ENCODE measurements around the gene WDR70. TPM values are rescaled to one million over a fixed set of nuclear protein-coding genes. Genes with fewer than 3 reads are reported as not detected.
"Not testable (repeated sequence)": the region's sequence is repeated elsewhere in the genome, so short reads cannot be mapped to it uniquely, and the experiment has no call there.

The WDR70 gene
- total RNA-seq, 1 donor from 2014 or later: 46.3 TPM

DNA sequence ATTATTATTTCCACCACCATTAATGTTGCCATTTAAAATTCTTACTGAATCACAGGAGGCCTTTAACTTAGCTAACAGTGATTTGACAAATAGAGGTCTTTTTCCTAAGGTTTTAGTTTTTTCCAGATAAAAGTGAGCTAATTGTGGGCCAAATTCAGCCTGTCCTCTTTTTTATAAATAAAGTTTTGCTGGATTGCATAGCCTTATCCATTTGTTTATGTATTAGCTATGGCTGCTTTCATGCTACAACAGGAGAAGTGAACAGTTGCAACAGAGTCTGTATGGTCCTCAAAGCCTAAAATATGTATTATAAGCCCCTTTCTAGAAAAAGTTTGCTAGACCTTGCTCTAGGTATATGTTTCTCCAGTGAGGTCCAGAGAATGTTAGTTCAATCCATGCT is 288.3 kb downstream of the WDR70 start:
- peaks cover 11% of the 10 kb centered on the region for H3K4me1 Mint-ChIP-seq (ENCODE audit: low read depth)
- no peak overlapping the region for H3K27ac Mint-ChIP-seq
- no peaks in the 10 kb centered on the region for H3K36me3 Mint-ChIP-seq (ENCODE audit: low read depth)
- intact Hi-C loops (cut with micrococcal nuclease): no loop called here
- DNase-seq (ENCODE audit: low spot score): no peak
- no peaks in the 10 kb centered on the region for H3K9me3 Mint-ChIP-seq
- H3K27me3 Mint-ChIP-seq (ENCODE audit: insufficient read depth): no peaks in the 10 kb centered on the region
- H3K4me3 Mint-ChIP-seq: no peak overlapping the region

DNA sequence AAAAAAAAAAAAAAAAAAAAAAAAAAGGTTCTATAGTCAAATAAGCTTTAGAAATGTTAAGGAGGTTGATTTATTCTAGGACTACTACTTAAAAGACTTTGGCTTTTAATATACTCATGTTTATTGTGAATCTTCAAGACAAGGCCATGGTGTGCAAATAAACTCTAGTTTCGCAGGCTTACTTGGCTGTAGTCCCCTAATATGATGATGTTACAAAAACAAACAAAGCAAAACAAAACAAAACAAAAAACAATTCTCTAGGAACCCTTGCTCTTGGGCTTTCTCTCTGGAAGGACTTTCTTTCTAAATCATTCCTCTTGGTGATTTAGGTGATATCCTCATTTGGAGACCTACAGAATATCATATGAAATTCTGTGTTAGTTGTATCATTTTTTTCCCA is 288.7 kb downstream of the WDR70 start:
- Mint-ChIP-seq H3K4me1 (ENCODE audit: low read depth) (peaks cover 15% of the 10 kb centered on the region), H3K4me3 (no peak overlapping the region), H3K27me3 (ENCODE audit: insufficient read depth) (no peaks in the 10 kb centered on the region), H3K27ac (no peak overlapping the region), H3K9me3 (no peaks in the 10 kb centered on the region), H3K36me3 (ENCODE audit: low read depth) (no peaks in the 10 kb centered on the region)
- intact Hi-C loops (cut with micrococcal nuclease): no loop called here
- no peak for DNase-seq (ENCODE audit: low spot score)

DNA sequence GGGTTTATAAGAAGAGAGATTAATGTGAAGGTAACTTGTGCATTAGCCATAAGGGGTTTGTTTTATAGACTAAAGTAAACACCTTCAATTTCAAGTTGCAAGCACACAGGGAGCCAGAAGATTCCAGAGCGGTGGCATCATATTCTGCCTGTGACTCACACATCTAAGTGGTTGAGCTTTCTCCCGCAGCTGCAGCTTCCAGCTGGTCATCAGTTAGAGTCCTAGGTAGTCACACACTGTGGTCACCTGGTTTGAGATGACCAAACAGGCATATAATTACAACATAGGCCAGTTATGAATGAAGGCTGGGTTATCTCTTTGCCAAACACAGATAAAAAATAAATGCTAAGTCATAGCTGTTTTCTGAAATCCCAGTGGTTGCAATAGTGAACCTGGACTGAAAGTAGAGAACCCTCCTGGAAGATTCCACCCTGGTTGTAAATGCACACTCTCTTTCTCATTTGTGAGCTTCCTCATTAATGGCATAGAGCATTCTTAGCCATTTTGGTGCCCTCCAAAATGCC is 289.5 kb downstream of the WDR70 start:
- DNase-seq (ENCODE audit: low spot score): no peak
- Mint-ChIP-seq H3K9me3 (no peaks in the 10 kb centered on the region), H3K4me3 (no peak overlapping the region), H3K27me3 (ENCODE audit: insufficient read depth) (no peaks in the 10 kb centered on the region), H3K36me3 (ENCODE audit: low read depth) (no peaks in the 10 kb centered on the region), H3K4me1 (ENCODE audit: low read depth) (peaks cover 18% of the 10 kb centered on the region), H3K27ac (no peak overlapping the region)
- intact Hi-C loops (cut with micrococcal nuclease): no loop called here

GRCh38 chr5:37672118-37672588 is 293.0 kb downstream of the WDR70 start:
- H3K27ac Mint-ChIP-seq; H3K36me3 Mint-ChIP-seq (ENCODE audit: low read depth); H3K27me3 Mint-ChIP-seq (ENCODE audit: insufficient read depth); H3K4me3 Mint-ChIP-seq; DNase-seq (ENCODE audit: low spot score); H3K9me3 Mint-ChIP-seq: not testable (repeated sequence)
- intact Hi-C loops (cut with micrococcal nuclease): loop anchor here (5.0 kb wide), 1 partner anchor 50 kb away; no protein-coding TSS in a partner anchor
- peaks cover 18% of the 10 kb centered on the region for H3K4me1 Mint-ChIP-seq (ENCODE audit: low read depth)

- intact Hi-C loops (cut with micrococcal nuclease): loop anchor here (5.0 kb wide), 1 partner anchor 48 kb away; no protein-coding TSS in a partner anchor
- peaks cover 18% of the 10 kb centered on the region for H3K4me1 Mint-ChIP-seq (ENCODE audit: low read depth)
- not testable (repeated sequence) for H3K27me3 Mint-ChIP-seq (ENCODE audit: insufficient read depth); H3K4me3 Mint-ChIP-seq; H3K27ac Mint-ChIP-seq; H3K9me3 Mint-ChIP-seq; DNase-seq (ENCODE audit: low spot score); H3K36me3 Mint-ChIP-seq (ENCODE audit: low read depth)
These were observed 295.2 kb downstream of the WDR70 start for GRCh38 chr5:37674361-37674760.

DNA sequence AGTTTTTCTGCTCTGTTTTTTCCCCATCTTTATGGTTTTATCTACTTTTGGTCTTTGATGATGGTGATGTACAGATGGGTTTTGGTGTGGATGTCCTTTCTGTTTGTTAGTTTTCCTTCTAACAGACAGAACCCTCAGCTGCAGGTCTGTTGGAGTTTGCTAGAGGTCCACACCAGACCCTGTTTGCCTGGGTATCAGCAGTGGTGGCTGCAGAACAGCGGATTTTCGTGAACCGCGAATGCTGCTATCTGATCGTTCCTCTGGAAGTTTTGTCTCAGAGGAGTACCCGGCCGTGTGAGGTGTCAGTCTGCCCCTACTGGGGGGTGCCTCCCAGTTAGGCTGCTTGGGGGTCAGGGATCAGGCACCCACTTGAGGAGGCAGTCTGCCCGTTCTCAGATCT is 300.2 kb downstream of the WDR70 start:
- H3K27me3 Mint-ChIP-seq (ENCODE audit: insufficient read depth); H3K4me3 Mint-ChIP-seq; H3K36me3 Mint-ChIP-seq (ENCODE audit: low read depth); H3K4me1 Mint-ChIP-seq (ENCODE audit: low read depth); intact Hi-C loops (cut with micrococcal nuclease); H3K27ac Mint-ChIP-seq; DNase-seq (ENCODE audit: low spot score): not testable (repeated sequence)
- peaks cover 26% of the 10 kb centered on the region for H3K9me3 Mint-ChIP-seq

DNA sequence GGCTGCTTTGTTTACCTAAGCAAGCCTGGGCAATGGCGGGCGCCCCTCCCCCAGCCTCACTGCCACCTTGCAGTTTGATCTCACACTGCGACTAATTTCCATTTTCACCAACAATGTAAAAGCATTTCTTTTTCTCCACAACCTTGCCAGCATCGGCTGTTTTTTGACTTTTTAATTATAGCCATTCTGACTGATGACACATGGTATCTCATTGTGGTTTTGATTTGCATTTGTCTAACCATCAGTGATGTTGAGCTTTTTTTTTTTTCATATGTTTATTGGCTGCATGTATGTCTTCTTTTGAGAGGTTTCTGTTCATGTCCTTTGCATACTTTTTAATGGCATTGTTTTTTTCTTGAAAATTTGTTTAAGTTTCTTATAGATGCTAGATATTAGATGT is 300.8 kb downstream of the WDR70 start:
- H3K4me1 Mint-ChIP-seq (ENCODE audit: low read depth); H3K27ac Mint-ChIP-seq; H3K4me3 Mint-ChIP-seq; H3K27me3 Mint-ChIP-seq (ENCODE audit: insufficient read depth); H3K36me3 Mint-ChIP-seq (ENCODE audit: low read depth); intact Hi-C loops (cut with micrococcal nuclease); DNase-seq (ENCODE audit: low spot score): not testable (repeated sequence)
- peaks cover 26% of the 10 kb centered on the region for H3K9me3 Mint-ChIP-seq

GRCh38 chr5:37683072-37683471 is 304.0 kb downstream of the WDR70 start:
- Mint-ChIP-seq H3K27ac (no peak overlapping the region), H3K27me3 (ENCODE audit: insufficient read depth) (no peaks in the 10 kb centered on the region), H3K9me3 (peaks cover 23% of the 10 kb centered on the region), H3K4me1 (ENCODE audit: low read depth) (peaks cover 4% of the 10 kb centered on the region), H3K36me3 (ENCODE audit: low read depth) (no peaks in the 10 kb centered on the region), H3K4me3 (no peak overlapping the region)
- intact Hi-C loops (cut with micrococcal nuclease): no loop called here
- DNase-seq (ENCODE audit: low spot score): no peak

DNA sequence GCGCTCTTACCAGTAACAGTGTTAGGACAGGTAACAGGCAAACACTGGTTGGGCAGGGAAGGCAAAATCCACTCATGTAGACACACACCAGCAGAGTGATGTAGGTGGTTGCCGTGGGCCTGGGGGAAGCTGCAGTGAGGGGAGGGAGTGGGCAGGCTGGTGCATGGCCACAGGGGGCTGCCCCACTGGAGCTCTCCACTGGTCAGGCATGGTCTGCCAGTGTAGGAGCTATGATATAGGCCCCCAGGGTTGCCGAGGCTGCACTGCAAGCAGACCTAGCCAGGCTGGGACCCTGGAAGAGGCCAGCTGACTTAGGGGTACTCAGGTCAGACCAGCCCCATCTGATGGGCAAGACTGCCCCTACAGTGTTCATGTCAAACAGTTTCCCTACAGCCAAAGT is 306.1 kb downstream of the WDR70 start:
- H3K9me3 Mint-ChIP-seq: peaks cover 23% of the 10 kb centered on the region
- no peaks in the 10 kb centered on the region for H3K27me3 Mint-ChIP-seq (ENCODE audit: insufficient read depth)
- H3K27ac Mint-ChIP-seq: no peak overlapping the region
- DNase-seq (ENCODE audit: low spot score): no peak
- H3K4me3 Mint-ChIP-seq: no peak overlapping the region
- peaks cover 2% of the 10 kb centered on the region for H3K36me3 Mint-ChIP-seq (ENCODE audit: low read depth)
- intact Hi-C loops (cut with micrococcal nuclease): no loop called here
- H3K4me1 Mint-ChIP-seq (ENCODE audit: low read depth): no peaks in the 10 kb centered on the region

GRCh38 chr5:37685816-37686215 is 306.7 kb downstream of the WDR70 start:
- Mint-ChIP-seq H3K4me1 (ENCODE audit: low read depth) (no peaks in the 10 kb centered on the region), H3K27ac (no peak overlapping the region), H3K27me3 (ENCODE audit: insufficient read depth) (no peaks in the 10 kb centered on the region), H3K9me3 (peaks cover 23% of the 10 kb centered on the region), H3K4me3 (no peak overlapping the region), H3K36me3 (ENCODE audit: low read depth) (peaks cover 2% of the 10 kb centered on the region)
- intact Hi-C loops (cut with micrococcal nuclease): no loop called here
- DNase-seq (ENCODE audit: low spot score): no peak

GRCh38 chr5:37688925-37689324 is 309.8 kb downstream of the WDR70 start:
- H3K27me3 Mint-ChIP-seq (ENCODE audit: insufficient read depth); H3K27ac Mint-ChIP-seq; H3K9me3 Mint-ChIP-seq; DNase-seq (ENCODE audit: low spot score); intact Hi-C loops (cut with micrococcal nuclease); H3K36me3 Mint-ChIP-seq (ENCODE audit: low read depth); H3K4me1 Mint-ChIP-seq (ENCODE audit: low read depth); H3K4me3 Mint-ChIP-seq: not testable (repeated sequence)

DNA sequence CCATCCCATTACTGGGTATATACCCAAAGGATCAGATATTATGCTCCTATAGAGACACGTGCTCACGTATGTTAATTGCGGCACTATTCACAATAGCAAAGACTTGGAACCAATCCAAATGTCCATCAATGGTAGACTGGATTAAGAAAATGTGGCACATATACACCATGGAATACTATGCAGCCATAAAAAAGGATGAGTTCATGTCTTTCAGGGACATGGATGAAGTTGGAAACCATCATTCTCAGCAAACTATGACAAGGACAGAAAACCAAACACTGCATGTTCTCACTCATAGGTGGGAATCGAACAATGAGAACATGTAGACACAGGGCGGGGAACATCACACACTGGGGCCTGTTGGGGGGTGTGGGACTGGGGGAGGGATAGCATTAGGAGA is 315.2 kb downstream of the WDR70 start:
- H3K36me3 Mint-ChIP-seq (ENCODE audit: low read depth); H3K27ac Mint-ChIP-seq; H3K4me1 Mint-ChIP-seq (ENCODE audit: low read depth); H3K27me3 Mint-ChIP-seq (ENCODE audit: insufficient read depth); DNase-seq (ENCODE audit: low spot score); intact Hi-C loops (cut with micrococcal nuclease); H3K4me3 Mint-ChIP-seq: not testable (repeated sequence)
- peaks cover 18% of the 10 kb centered on the region for H3K9me3 Mint-ChIP-seq

DNA sequence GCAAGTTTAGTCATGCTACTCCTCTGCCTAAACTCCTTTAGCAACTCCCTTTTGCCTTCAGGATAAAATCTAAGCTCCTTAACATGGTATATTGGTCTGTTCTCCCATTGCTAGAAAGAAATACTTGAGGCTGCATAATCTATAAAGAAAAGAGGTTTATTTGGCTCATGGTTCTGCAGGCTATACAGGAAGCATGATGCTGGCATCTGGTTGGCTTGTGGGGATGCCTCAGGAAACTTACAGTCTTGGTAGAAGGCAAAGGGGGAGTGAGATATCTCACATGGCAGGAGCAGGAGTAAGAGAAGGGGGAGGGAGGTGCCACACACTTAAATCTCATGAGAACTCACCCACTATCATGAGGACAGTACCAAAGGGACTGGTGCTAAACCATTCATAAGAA is 315.7 kb downstream of the WDR70 start:
- peaks cover 4% of the 10 kb centered on the region for H3K36me3 Mint-ChIP-seq (ENCODE audit: low read depth)
- no peak overlapping the region for H3K4me3 Mint-ChIP-seq
- H3K27ac Mint-ChIP-seq: no peak overlapping the region
- no peaks in the 10 kb centered on the region for H3K4me1 Mint-ChIP-seq (ENCODE audit: low read depth)
- no peaks in the 10 kb centered on the region for H3K27me3 Mint-ChIP-seq (ENCODE audit: insufficient read depth)
- intact Hi-C loops (cut with micrococcal nuclease): no loop called here
- peaks cover 18% of the 10 kb centered on the region for H3K9me3 Mint-ChIP-seq
- DNase-seq (ENCODE audit: low spot score): no peak

DNA sequence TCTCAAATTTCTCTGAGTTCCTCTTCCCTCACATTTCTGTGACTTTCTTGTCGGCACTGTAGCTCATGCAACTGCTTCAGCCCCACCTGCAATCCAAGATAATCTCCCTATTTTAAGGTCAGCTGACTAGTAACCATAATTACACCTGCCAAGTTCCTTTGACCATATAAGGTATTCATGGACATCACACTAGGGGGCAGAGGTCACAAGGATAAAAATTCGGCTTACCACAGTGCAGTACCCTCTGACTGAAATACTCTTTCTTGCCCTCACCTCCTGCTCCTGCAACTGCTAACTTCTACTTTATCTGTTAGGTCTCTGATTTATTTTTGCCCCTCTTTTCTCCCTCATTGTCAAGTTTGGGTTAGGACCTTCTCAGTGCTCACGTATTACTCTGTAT is 316.5 kb downstream of the WDR70 start:
- DNase-seq (ENCODE audit: low spot score): no peak
- Mint-ChIP-seq H3K9me3 (peaks cover 18% of the 10 kb centered on the region), H3K36me3 (ENCODE audit: low read depth) (peaks cover 3% of the 10 kb centered on the region), H3K27ac (no peak overlapping the region), H3K4me1 (ENCODE audit: low read depth) (no peaks in the 10 kb centered on the region), H3K4me3 (no peak overlapping the region), H3K27me3 (ENCODE audit: insufficient read depth) (no peaks in the 10 kb centered on the region)
- intact Hi-C loops (cut with micrococcal nuclease): no loop called here

All from activated T-helper 1 cell treated with anti-CD3 and anti-CD28 coated beads, Interleukin-12 subunit alpha, Interleukin-12 subunit beta, Interleukin-2, Interleukin-4 antibody, amounts not matched to agents 30 ng/mL and 10 ng/mL and 1 ng/mL, durations not matched to agents 14 hours and 24 hours and 36 hours (primary cell).